Muscle of leg (tissue), 11 donors: ENCODE data around the gene CLCNKA. TPM values are rescaled to one million over a fixed set of nuclear protein-coding genes. Genes with fewer than 3 reads are reported as not detected.
"Not testable (repeated sequence)": the region's sequence is repeated elsewhere in the genome, so short reads cannot be mapped to it uniquely, and the experiment has no call there.

Experiments
- DNase-seq: peaks from one replicate; pipeline ENCODE4 v3.0.0; 2013
- H3K27ac ChIP-seq: one replicate; pipeline ENCODE4 v1.5.1; 2013; ENCODE audit warnings: mild to moderate bottlenecking, low read length, control low read depth
- H3K27me3 ChIP-seq: one replicate; pipeline ENCODE4 v1.6.1; 2013; ENCODE audit warnings: low read length; ENCODE audit not compliant: control insufficient read depth, insufficient read depth
- H3K36me3 ChIP-seq: one replicate; pipeline ENCODE4 v1.6.1; 2013; ENCODE audit warnings: low read length; ENCODE audit not compliant: control insufficient read depth, insufficient read depth
- H3K4me1 ChIP-seq: one replicate; pipeline ENCODE4 v1.6.1; 2013; ENCODE audit warnings: low read length; ENCODE audit not compliant: control insufficient read depth, insufficient read depth
- H3K4me3 ChIP-seq: one replicate; pipeline ENCODE4 v1.5.1; 2013; ENCODE audit warnings: low read length, control low read depth
- H3K9me3 ChIP-seq: replicated peaks from 2 replicates; pipeline ENCODE4 v1.6.1; 2013; ENCODE audit warnings: low read depth, low read length; ENCODE audit not compliant: control insufficient read depth
- WGBS: methylation state at CpG from one replicate; pipeline ENCODE4 v1.1.5; 2013; ENCODE audit warnings: missing lambda C conversion rate; ENCODE audit not compliant: insufficient coverage; 5-methylcytosine and 5-hydroxymethylcytosine counted together
- polyA plus RNA-seq, 8 donors: library from polyadenylated mRNA; unstranded; fragments of 120-200 nt; gene quantifications; one replicate each; pipeline versions ENCODE4 v1.2.1 to v1.2.3, GENCODE V29; 2013; ENCODE audit warnings: inconsistent platforms in 1 of 8, low replicate concordance in 1 of 8; ENCODE audit not compliant: insufficient read length in 8 of 8, insufficient read depth in 1 of 8
- total RNA-seq: library from RNA; stranded (reverse); fragments of 120-200 nt; gene quantifications from one replicate; pipeline ENCODE4 v1.2.4, GENCODE V29; 2013

Gene CLCNKA
- total and polyA plus RNA-seq, 9 donors, result 0.27 to 1.2 (median 0.72) TPM

DNA sequence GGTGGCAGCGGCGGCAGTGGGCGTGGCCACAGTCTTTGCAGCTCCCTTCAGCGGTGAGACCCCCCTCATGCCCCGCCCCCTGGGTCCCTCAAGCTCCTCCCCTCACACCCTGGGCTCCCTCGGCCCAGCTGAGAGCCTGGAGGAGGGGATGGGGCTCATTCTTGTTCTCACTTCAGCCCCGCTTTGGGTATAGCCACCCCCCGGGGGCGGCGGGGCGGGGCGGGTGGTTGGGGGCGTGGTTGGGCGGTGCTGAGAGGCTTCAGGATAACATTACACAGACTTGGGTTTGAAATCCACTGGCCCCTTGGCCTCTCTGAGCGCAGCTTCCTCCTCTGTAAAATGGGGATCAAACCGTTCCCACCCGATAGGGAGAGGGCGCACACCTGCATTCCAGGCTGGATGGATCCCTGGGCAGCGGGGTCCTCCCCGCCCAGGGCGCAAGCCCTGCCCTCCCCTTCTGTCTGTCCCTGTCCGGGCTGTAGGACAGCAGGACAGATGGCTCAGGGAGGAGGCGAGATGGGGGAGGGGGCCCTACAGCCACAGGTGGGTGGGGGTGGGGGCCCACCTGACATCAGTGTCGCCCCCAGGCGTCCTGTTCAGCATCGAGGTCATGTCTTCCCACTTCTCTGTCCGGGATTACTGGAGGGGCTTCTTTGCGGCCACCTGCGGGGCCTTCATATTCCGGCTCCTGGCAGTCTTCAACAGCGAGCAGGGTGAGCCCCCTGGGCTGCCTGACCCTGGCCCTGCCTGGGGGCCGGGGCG lies 5.1 kb downstream of the CLCNKA start:
- WGBS, result 14% methylated on average over 16 of the region's 33 CpGs
- Histone ChIP-seq H3K36me3 (no peaks in the 10 kb centered on the region), H3K27me3 (peaks cover 33% of the 10 kb centered on the region), H3K27ac (no peak overlapping the region), H3K4me3 (no peak overlapping the region), H3K4me1 (peaks cover 15% of the 10 kb centered on the region), H3K9me3 (no peaks in the 10 kb centered on the region)
- no peak for DNase-seq

DNA sequence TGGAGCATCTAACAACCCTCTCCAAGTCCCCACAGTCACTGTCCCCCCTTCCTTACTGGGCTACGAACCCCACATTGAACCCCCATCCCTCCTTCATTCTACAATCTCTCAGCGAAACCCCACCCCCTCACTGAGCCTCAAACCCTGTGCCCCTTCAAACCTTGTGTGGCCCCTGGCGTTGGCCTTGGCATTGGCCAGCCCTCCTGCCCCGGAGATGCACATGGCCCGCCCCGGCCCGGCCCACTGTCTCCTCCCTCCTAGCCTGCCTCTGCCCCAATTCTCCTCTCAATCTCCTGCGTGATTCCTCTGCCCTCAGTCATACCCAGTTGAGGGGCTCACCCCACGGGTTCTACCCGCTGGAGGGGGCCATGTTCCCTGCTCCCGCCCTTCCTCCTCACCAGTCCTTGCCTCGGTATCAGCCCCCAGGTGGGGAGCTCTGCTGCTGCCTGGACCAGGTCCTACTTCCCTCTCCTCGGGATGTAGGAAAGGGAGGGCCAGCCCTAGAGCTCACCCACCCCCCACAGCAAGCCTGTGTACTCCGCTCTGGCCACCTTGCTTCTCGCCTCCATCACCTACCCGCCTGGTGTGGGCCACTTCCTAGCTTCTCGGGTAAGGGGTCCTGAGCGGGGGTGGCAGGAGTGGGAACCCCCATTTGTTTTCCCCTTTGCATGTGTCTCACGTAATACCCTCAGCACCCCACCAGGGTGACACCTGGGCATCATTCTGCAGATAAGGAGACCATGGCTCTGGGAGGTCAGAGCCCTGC lies 6.6 kb downstream of the CLCNKA start:
- no peak for DNase-seq
- Histone ChIP-seq H3K27ac (no peak overlapping the region), H3K36me3 (no peaks in the 10 kb centered on the region), H3K27me3 (peaks cover 26% of the 10 kb centered on the region), H3K9me3 (no peaks in the 10 kb centered on the region), H3K4me3 (no peak overlapping the region), H3K4me1 (peaks cover 18% of the 10 kb centered on the region)
- WGBS, result 52% methylated on average over 11 of the region's 19 CpGs

DNA sequence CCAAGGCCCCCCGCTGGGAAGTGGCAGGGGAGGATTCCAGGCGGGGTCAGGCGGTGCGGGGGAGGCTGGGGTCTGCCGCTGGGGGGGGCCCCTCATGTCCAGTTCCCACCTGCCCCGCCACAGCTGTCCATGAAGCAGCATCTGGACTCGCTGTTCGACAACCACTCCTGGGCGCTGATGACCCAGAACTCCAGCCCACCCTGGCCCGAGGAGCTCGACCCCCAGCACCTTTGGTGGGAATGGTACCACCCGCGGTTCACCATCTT lies 7.1 kb downstream of the CLCNKA start:
- WGBS, result 90% methylated on average over 2 of the region's 13 CpGs
- Histone ChIP-seq H3K4me1 (peaks cover 17% of the 10 kb centered on the region), H3K27me3 (peaks cover 24% of the 10 kb centered on the region)
- H3K27ac ChIP-seq, H3K36me3 ChIP-seq, DNase-seq, H3K9me3 ChIP-seq, H3K4me3 ChIP-seq: not testable (repeated sequence)

DNA sequence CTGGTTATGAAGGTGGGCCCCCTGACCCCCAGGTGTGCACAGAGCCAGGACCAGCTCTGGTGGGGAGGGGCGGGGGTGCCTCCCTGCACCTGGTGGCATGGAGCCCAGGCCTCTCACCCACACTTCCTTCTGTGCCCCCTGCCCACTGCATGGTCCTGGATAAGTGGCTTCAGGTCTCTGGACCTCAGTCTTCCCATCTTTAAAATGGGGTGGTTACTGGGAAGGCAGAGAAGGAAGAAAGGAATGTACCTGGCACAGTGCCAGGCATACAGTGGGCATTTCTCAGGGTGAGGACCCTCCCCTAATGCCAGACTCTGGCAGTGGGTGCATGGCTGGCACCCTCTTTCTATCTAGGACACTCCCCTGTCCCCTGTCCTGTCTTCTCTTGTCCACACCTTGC lies 7.5 kb downstream of the CLCNKA start:
- H3K27me3 ChIP-seq, result peaks cover 24% of the 10 kb centered on the region
- no peak for DNase-seq
- no peaks in the 10 kb centered on the region for H3K36me3 ChIP-seq
- no peak overlapping the region for H3K4me3 ChIP-seq
- H3K4me1 ChIP-seq, result peaks cover 17% of the 10 kb centered on the region
- no peaks in the 10 kb centered on the region for H3K9me3 ChIP-seq
- no peak overlapping the region for H3K27ac ChIP-seq
- WGBS, result no CpG with 5 or more reads among the region's 1 CpG

GRCh38 chr1:16031551-16031950 lies 9.7 kb downstream of the CLCNKA start:
- WGBS, result 80% methylated on average over 3 of the region's 8 CpGs
- Histone ChIP-seq H3K27ac (no peak overlapping the region), H3K27me3 (peaks cover 20% of the 10 kb centered on the region), H3K9me3 (no peaks in the 10 kb centered on the region), H3K4me3 (no peak overlapping the region), H3K4me1 (peaks cover 17% of the 10 kb centered on the region), H3K36me3 (no peaks in the 10 kb centered on the region)
- DNase-seq, result no peak

DNA sequence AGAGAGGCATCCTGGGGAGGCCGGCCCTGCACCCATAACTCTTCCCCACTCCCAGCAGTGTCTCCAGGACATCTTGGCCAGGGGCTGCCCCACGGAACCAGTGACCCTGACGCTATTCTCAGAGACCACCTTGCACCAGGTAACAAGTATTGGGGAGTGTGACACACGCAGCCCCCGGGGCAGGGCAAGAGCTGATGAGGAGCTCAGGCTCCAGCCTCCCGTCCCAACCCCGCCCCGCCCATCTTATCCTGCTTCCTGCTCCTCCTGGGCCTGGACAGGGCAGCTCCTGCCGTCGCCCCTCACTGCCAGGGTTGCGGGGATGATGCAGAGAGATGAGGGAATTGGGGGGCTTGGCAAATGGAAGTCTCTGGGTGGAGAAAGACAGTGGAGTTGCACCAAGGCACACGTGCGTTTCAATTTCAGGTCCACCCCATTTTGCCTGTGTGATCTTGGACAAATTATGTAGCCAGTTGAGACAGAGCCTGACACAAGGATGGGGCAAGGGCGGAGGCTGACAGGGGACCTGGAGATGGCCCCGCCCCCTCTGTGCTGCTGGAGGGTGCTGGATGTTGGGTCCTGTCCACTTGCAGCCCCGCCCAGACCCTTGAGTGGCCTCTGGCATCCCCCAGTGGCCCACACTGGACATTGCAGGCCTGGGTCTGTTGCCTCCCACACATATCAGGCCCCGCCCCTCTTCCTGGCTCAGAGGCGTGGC lies 10.7 kb downstream of the CLCNKA start:
- 42% methylated on average over 10 of the region's 18 CpGs for WGBS
- H3K36me3 ChIP-seq, result no peaks in the 10 kb centered on the region

GRCh38 chr1:16033103-16033632 lies 11.3 kb downstream of the CLCNKA start:
- H3K9me3 ChIP-seq, H3K4me3 ChIP-seq, DNase-seq, H3K4me1 ChIP-seq, H3K27ac ChIP-seq, H3K36me3 ChIP-seq: not testable (repeated sequence)
- H3K27me3 ChIP-seq, result peaks cover 10% of the 10 kb centered on the region
- 42% methylated on average over 6 of the region's 7 CpGs for WGBS

More for the DNA sequence above, 10.7 kb downstream of the CLCNKA start:
- Histone ChIP-seq H3K4me3 (no peak overlapping the region), H3K9me3 (no peaks in the 10 kb centered on the region), H3K4me1 (peaks cover 9% of the 10 kb centered on the region), H3K27me3 (peaks cover 15% of the 10 kb centered on the region), H3K27ac (no peak overlapping the region)
- DNase-seq, result peak; percentile 80

DNA sequence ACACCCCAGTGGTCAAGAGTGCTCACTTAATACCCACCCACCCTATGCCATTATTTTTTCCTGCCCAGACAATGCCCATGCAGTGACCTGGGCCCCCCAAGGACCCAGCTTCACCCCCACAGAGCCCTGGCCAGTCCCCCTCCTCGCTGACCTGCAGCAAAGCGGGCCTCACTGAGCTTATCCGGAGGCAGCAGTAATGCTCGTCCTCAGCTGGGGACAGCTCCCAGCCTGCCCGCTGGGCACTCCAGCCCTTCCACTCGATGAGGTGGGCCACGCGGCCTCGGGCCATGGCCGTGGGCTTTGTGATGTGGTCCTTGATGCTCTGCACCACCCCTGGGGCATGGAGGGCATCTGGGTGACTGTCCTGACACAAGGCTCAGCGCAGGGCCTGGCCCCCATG lies 14.6 kb downstream of the CLCNKA start:
- H3K27me3 ChIP-seq, H3K9me3 ChIP-seq, H3K4me1 ChIP-seq, H3K36me3 ChIP-seq, DNase-seq, H3K4me3 ChIP-seq, H3K27ac ChIP-seq: not testable (repeated sequence)
- no CpG with 5 or more reads among the region's 11 CpGs for WGBS

DNA sequence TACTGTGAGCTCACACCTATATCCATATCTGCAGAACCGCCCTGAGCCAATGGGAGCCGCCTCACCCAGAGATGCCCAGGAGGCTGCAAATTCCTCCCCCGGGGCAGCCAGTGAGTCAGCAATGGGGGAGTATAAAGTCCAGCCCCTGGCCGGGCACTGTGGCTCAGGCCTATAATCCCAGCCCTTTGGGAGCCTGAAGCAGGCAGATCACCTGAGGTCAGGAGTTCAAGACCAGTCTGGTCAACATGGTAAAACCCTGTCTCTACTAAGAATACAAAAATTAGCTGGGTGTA lies 16.7 kb downstream of the CLCNKA start:
- WGBS, result 65% methylated on average over 4 of the region's 4 CpGs
- no peak overlapping the region for H3K4me3 ChIP-seq

GRCh38 chr1:16039871-16040270 lies 18.0 kb downstream of the CLCNKA start:
- H3K27ac ChIP-seq, H3K27me3 ChIP-seq, H3K36me3 ChIP-seq, DNase-seq, H3K9me3 ChIP-seq, H3K4me3 ChIP-seq, H3K4me1 ChIP-seq: not testable (repeated sequence)
- 67% methylated on average over 4 of the region's 8 CpGs for WGBS

More for the DNA sequence above, 16.7 kb downstream of the CLCNKA start:
- no peak overlapping the region for H3K27ac ChIP-seq
- H3K4me1 ChIP-seq, result no peaks in the 10 kb centered on the region
- peaks cover 9% of the 10 kb centered on the region for H3K27me3 ChIP-seq
- DNase-seq, result no peak
- H3K36me3 ChIP-seq, result no peaks in the 10 kb centered on the region
- no peaks in the 10 kb centered on the region for H3K9me3 ChIP-seq
